SK-N-SH treated with all-trans-retinoic acid at 6 μM for 48 hours (cell line): ENCODE data around the gene ING1.
"Not testable (repeated sequence)": the region's sequence is repeated elsewhere in the genome, so short reads cannot be mapped to it uniquely, and the experiment has no call there.

Experiments used
- ATAC-seq: fragments of 200-7000 bp; cut with Tn5 transposase; 3 replicates; pipeline ENCODE4 v1.9.1; 2020; ENCODE audit warnings: mild to moderate bottlenecking, moderate library complexity
- ARNTL ChIP-seq: fragments of 450-650 bp; formaldehyde crosslinking; IDR thresholded peaks from 2 replicates; pipeline ENCODE4 v1.5.0; 2020; ENCODE audit warnings: low read depth, mild to moderate bottlenecking, moderate library complexity, borderline replicate concordance
- BACH2 ChIP-seq: fragments of 250-450 bp; sonication (Bioruptor Pico); IDR thresholded peaks from 2 replicates; pipeline ENCODE4 v1.9.0; 2021; ENCODE audit warnings: mild to moderate bottlenecking, borderline replicate concordance
- CSRNP3 ChIP-seq: fragments of 250-450 bp; sonication (Bioruptor Pico); IDR thresholded peaks from 2 replicates; pipeline ENCODE4 v1.5.1; 2021; ENCODE audit warnings: mild to moderate bottlenecking, moderate library complexity
- ESRRG ChIP-seq: fragments of 250-450 bp; sonication (Bioruptor Pico); IDR thresholded peaks from 2 replicates; pipeline ENCODE4 v1.6.1; 2021; ENCODE audit warnings: mild to moderate bottlenecking
- GLIS3 ChIP-seq: fragments of 250-450 bp; sonication (Bioruptor Pico); IDR thresholded peaks from 2 replicates; pipeline ENCODE4 v1.5.0; 2020; ENCODE audit warnings: mild to moderate bottlenecking, moderate library complexity
- OSR1 ChIP-seq: fragments of 250-450 bp; sonication (Bioruptor Pico); IDR thresholded peaks from 2 replicates; pipeline ENCODE4 v1.8.0; 2022; ENCODE audit warnings: moderate library complexity, mild to moderate bottlenecking, inconsistent platforms
- PATZ1 ChIP-seq: fragments of 250-450 bp; sonication (Bioruptor Pico); IDR thresholded peaks from 2 replicates; pipeline ENCODE4 v1.8.0; 2020; ENCODE audit warnings: mild to moderate bottlenecking, moderate library complexity, borderline replicate concordance
- RARB ChIP-seq: fragments of 250-450 bp; sonication (Bioruptor Pico); IDR thresholded peaks from 2 replicates; pipeline ENCODE4 v1.8.0; 2021; ENCODE audit warnings: mild to moderate bottlenecking, moderate library complexity
- SNAI2 ChIP-seq: fragments of 250-450 bp; sonication (Bioruptor Pico); IDR thresholded peaks from 2 replicates; pipeline ENCODE4 v1.5.0; 2020; ENCODE audit warnings: mild to moderate bottlenecking, moderate library complexity
- TCF4 ChIP-seq: fragments of 250-450 bp; sonication (Bioruptor Pico); IDR thresholded peaks from 2 replicates; pipeline ENCODE4 v1.8.0; 2021; ENCODE audit warnings: mild to moderate bottlenecking, moderate library complexity, borderline replicate concordance
- TOX ChIP-seq: fragments of 250-450 bp; sonication (Bioruptor Pico); IDR thresholded peaks from 2 replicates; pipeline ENCODE4 v1.8.0; 2021; ENCODE audit warnings: mild to moderate bottlenecking, moderate library complexity, borderline replicate concordance
- TSHZ2 ChIP-seq: fragments of 250-450 bp; sonication (Bioruptor Pico); IDR thresholded peaks from 2 replicates; pipeline ENCODE4 v1.5.0; 2020; ENCODE audit warnings: mild to moderate bottlenecking, moderate library complexity
- ZC3H10 ChIP-seq: fragments of 250-450 bp; sonication (Bioruptor Pico); IDR thresholded peaks from 2 replicates; pipeline ENCODE4 v1.5.1; 2021; ENCODE audit warnings: mild to moderate bottlenecking, moderate library complexity
- ZFP3 ChIP-seq: fragments of 250-450 bp; sonication (Bioruptor Pico); IDR thresholded peaks from 2 replicates; pipeline ENCODE4 v1.5.0; 2020; ENCODE audit warnings: mild to moderate bottlenecking, moderate library complexity
- ZFP30 ChIP-seq: fragments of 450-650 bp; formaldehyde crosslinking; IDR thresholded peaks from 2 replicates; pipeline ENCODE4 v1.5.0; 2022; ENCODE audit warnings: mild to moderate bottlenecking, moderate library complexity
- ZNF565 ChIP-seq: fragments of 450-650 bp; formaldehyde crosslinking; conservative IDR thresholded peaks from 2 replicates; pipeline ENCODE4 v1.5.0; 2020; ENCODE audit warnings: low read depth, mild to moderate bottlenecking, moderate library complexity
- ZNF70 ChIP-seq: fragments of 450-650 bp; formaldehyde crosslinking; IDR thresholded peaks from 2 replicates; pipeline ENCODE4 v1.5.0; 2020; ENCODE audit warnings: mild to moderate bottlenecking, moderate library complexity
- ZNF8 ChIP-seq: fragments of 450-650 bp; formaldehyde crosslinking; IDR thresholded peaks from 2 replicates; pipeline ENCODE4 v1.5.0; 2020; ENCODE audit warnings: mild to moderate bottlenecking, moderate library complexity
- TF ChIP-seq, protein P1 (sequence below): fragments of 250-450 bp; sonication (Bioruptor Pico); IDR thresholded peaks from 2 replicates; pipeline ENCODE4 v1.8.0; 2021; ENCODE audit warnings: low read depth, mild to moderate bottlenecking, moderate library complexity, borderline replicate concordance

ING1 gene

DNA sequence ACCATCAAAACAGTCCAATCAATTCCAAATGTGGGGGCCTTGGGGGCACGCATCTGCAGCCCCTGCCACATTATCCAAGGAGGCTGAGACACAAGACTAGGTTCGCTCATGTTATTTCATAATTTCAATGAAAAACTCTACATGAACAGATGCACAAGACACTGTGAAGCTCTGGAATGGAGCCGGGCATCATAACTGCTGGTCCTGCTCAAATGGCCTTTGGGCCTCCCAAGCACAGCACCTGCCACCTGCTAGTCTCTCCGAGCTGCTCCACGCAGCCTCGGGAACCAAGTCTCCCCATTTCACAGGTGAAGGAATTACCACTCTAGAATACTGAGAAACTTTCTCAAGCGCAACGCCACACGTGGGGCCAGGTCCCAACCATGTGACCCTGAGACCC, 24.5 kb upstream of the ING1 start:
- no peak for ATAC-seq
- TF ChIP-seq TOX (CRISPR knock-in tag) (no peak), ZFP30 (no peak), ARNTL (CRISPR knock-in tag) (no peak), ESRRG (CRISPR knock-in tag) (no peak), ZC3H10 (no peak), ZNF565 (CRISPR knock-in tag) (no peak)

DNA sequence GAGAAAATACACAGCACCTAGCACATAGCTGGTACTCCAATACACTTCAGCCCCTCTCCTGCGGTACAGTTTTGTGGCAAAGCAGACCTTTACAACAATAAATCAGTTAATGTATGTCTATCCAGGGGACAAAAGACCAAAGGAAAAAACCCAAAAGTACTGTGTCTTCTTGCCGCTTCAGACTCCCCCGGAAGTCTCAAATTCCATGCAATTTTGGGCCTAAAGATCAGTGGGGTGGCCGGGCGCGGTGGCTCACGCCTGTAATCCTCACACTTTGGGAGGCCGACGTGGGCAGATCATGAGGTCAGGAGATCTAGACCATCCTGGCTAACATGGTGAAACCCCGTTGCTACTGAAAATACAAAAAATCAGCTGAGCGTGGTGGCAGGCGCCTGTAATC, 23.8 kb upstream of the ING1 start:
- TF ChIP-seq ZNF565 (CRISPR knock-in tag): no peak
- TF ChIP-seq SNAI2 (CRISPR knock-in tag): no peak
- TF ChIP-seq ZFP3: no peak
- TF ChIP-seq, protein P1, sequence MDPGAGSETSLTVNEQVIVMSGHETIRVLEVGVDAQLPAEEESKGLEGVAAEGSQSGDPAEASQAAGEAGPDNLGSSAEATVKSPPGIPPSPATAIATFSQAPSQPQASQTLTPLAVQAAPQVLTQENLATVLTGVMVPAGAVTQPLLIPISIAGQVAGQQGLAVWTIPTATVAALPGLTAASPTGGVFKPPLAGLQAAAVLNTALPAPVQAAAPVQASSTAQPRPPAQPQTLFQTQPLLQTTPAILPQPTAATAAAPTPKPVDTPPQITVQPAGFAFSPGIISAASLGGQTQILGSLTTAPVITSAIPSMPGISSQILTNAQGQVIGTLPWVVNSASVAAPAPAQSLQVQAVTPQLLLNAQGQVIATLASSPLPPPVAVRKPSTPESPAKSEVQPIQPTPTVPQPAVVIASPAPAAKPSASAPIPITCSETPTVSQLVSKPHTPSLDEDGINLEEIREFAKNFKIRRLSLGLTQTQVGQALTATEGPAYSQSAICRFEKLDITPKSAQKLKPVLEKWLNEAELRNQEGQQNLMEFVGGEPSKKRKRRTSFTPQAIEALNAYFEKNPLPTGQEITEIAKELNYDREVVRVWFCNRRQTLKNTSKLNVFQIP: no peak
- no peak for TF ChIP-seq BACH2 (CRISPR knock-in tag)
- TF ChIP-seq PATZ1 (CRISPR knock-in tag): no peak
- TF ChIP-seq ZNF8 (CRISPR knock-in tag): no peak
- TF ChIP-seq OSR1 (CRISPR knock-in tag): no peak
- no peak for TF ChIP-seq TCF4 (CRISPR knock-in tag)
- no peak for TF ChIP-seq TOX (CRISPR knock-in tag)
- TF ChIP-seq ZC3H10: no peak
- TF ChIP-seq TSHZ2 (CRISPR knock-in tag): no peak
- no peak for TF ChIP-seq RARB (CRISPR knock-in tag)
- TF ChIP-seq ESRRG (CRISPR knock-in tag): no peak
- no peak for TF ChIP-seq ZFP30
- no peak for TF ChIP-seq ARNTL (CRISPR knock-in tag)
- no peak for TF ChIP-seq GLIS3
- no peak for ATAC-seq

- ATAC-seq: no peak
- TF ChIP-seq CSRNP3 (CRISPR knock-in tag) (no peak), ESRRG (CRISPR knock-in tag) (no peak), SNAI2 (CRISPR knock-in tag) (no peak), OSR1 (CRISPR knock-in tag) (no peak), RARB (CRISPR knock-in tag) (no peak), TCF4 (CRISPR knock-in tag) (no peak), ZNF70 (CRISPR knock-in tag) (no peak), TSHZ2 (CRISPR knock-in tag) (no peak), ZNF565 (CRISPR knock-in tag) (no peak), BACH2 (CRISPR knock-in tag) (no peak), ZFP30 (no peak)
- TF ChIP-seq, protein P1: no peak
- TF ChIP-seq, all 23 proteins: peak for 0
Observed at GRCh38 chr13:110690516-110690915, 23.0 kb upstream of the ING1 start.

- not testable (repeated sequence) for ATAC-seq
Observed at GRCh38 chr13:110695774-110696173, 17.7 kb upstream of the ING1 start.
